ENCODE results near the gene TMEM273.

TMEM273 gene

GRCh38 chr10:49110684-49111319 lies 77.4 kb downstream of the TMEM273 start:
- no peak for TF ChIP-seq CTCF (IDR thresholded peaks at IDR 0.05; ENCODE audit: low read depth, low read length)
- DNase-seq (ENCODE audit: extremely low read depth, low read depth) = no peak

- TF ChIP-seq CTCF (IDR thresholded peaks at IDR 0.05; ENCODE audit: low read depth, low read length) = no peak
- DNase-seq (ENCODE audit: extremely low read depth, low read depth) = peak; percentile 82
These were observed 78.4 kb downstream of the TMEM273 start for GRCh38 chr10:49109669-49110340.

GRCh38 chr10:49108656-49109055 lies 79.5 kb downstream of the TMEM273 start:
- DNase-seq (ENCODE audit: extremely low read depth, low read depth) = no peak
- no peak for TF ChIP-seq CTCF (IDR thresholded peaks at IDR 0.05; ENCODE audit: low read depth, low read length)

GRCh38 chr10:49107887-49108267 lies 80.3 kb downstream of the TMEM273 start:
- TF ChIP-seq CTCF (IDR thresholded peaks at IDR 0.05; ENCODE audit: low read depth, low read length) = no peak
- DNase-seq (ENCODE audit: extremely low read depth, low read depth) = no peak

- no peak for TF ChIP-seq CTCF (IDR thresholded peaks at IDR 0.05; ENCODE audit: low read depth, low read length)
- DNase-seq (ENCODE audit: extremely low read depth, low read depth) = no peak
These were observed 80.9 kb downstream of the TMEM273 start for GRCh38 chr10:49107111-49107886.

- DNase-seq (ENCODE audit: extremely low read depth, low read depth) = no peak
- no peak for TF ChIP-seq CTCF (IDR thresholded peaks at IDR 0.05; ENCODE audit: low read depth, low read length)
These were observed 81.7 kb downstream of the TMEM273 start for GRCh38 chr10:49106451-49106850.

GRCh38 chr10:49105076-49105475 lies 83.1 kb downstream of the TMEM273 start:
- DNase-seq (ENCODE audit: extremely low read depth, low read depth) = no peak

More at GRCh38 chr10:49105076-49105475, 83.1 kb downstream of the TMEM273 start:
- TF ChIP-seq CTCF (IDR thresholded peaks at IDR 0.05; ENCODE audit: low read depth, low read length) = no peak
